ENCODE results near the gene MPDZ. TPM values are rescaled to one million over a fixed set of nuclear protein-coding genes. Genes with fewer than 3 reads are reported as not detected.

Gene MPDZ
- total and polyA plus RNA-seq, 2 experiments from 2014 or later = 33.0 to 43.1 TPM

DNA sequence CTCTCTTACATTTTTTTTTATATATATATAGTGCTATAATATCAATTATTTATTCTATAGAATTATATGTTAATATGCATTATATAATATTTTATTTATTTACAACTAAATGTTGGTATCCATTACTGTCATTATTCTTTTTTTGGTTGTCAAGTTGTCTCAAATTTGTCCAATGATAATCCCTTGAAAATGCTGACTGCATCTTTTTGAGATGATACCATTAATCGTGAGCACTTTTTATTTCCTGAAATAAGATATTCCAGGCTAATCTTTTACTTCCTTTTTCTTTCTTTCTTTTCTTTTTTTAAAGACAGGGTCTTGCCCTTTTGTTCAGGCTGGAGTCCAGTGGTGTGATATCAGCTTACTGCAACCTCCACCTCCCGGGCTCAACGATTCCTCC lies 12.7 kb upstream of the MPDZ start (continued):
- TF ChIP-seq, protein P1, sequence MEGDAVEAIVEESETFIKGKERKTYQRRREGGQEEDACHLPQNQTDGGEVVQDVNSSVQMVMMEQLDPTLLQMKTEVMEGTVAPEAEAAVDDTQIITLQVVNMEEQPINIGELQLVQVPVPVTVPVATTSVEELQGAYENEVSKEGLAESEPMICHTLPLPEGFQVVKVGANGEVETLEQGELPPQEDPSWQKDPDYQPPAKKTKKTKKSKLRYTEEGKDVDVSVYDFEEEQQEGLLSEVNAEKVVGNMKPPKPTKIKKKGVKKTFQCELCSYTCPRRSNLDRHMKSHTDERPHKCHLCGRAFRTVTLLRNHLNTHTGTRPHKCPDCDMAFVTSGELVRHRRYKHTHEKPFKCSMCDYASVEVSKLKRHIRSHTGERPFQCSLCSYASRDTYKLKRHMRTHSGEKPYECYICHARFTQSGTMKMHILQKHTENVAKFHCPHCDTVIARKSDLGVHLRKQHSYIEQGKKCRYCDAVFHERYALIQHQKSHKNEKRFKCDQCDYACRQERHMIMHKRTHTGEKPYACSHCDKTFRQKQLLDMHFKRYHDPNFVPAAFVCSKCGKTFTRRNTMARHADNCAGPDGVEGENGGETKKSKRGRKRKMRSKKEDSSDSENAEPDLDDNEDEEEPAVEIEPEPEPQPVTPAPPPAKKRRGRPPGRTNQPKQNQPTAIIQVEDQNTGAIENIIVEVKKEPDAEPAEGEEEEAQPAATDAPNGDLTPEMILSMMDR (conservative IDR thresholded peaks at IDR 0.05; ENCODE audit: low read depth in 2 of 2) = no peak

DNA sequence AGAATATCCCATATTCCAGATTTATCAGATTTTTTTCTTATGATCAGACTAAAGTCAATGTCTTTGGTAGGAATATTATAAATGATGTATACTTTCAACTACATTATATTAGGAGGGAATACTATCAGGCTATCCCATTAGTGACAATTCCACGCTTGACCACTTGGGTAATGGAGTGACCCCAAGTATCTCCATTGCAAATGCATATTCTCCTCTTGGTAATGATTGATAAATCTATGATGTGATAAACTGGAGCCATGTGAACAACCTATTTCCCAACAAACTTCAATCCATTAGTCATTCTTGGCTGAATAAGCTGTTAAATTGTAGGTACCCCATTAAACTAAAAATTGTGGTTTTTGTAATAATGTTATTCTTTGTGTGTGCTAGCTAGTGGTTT lies 12.2 kb upstream of the MPDZ start:
- H3K4me1 ChIP-seq (ENCODE audit: insufficient read depth) = no peaks in the 10 kb centered on the region
- H3K27me3 Mint-ChIP-seq (ENCODE audit: insufficient read depth, low read depth, poor library complexity) = no peaks in the 10 kb centered on the region
- TF ChIP-seq ZNF114 (CRISPR knock-in tag; IDR thresholded peaks at IDR 0.05) = no peak
- TF ChIP-seq, protein P1 (conservative IDR thresholded peaks at IDR 0.05; ENCODE audit: low read depth in 2 of 2) = peak in 1 of 2 experiments; percentile 53; a peak in 2 of 4 replicates

DNA sequence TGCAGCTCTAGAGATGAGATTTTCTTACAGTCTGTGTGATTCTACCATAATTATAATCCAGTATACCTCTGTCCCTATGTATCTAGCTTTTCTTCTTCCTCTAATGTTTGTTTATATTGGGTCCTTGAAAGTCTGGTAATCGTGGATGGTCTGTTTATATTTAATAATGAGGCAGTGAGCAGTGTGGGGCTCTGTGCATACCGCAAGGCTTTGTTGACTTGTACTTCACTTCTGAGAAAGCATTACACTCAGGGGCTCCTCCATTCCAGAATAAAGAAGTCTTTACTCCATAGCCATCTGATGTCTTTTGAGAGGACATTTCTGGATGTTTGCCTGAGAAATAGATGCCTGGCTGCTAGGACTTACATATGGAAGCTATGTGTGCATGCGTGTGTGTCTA lies 4.5 kb upstream of the MPDZ start:
- Mint-ChIP-seq H3K4me3 (no peak overlapping the region), H3K4me1 (peaks cover 2% of the 10 kb centered on the region), H3K27me3 (ENCODE audit: insufficient read depth, low read depth, poor library complexity) (no peaks in the 10 kb centered on the region), H3K27ac (no peak overlapping the region), H3K9me3 (no peaks in the 10 kb centered on the region), H3K36me3 (ENCODE audit: low read depth) (no peaks in the 10 kb centered on the region)
- H4K20me1 ChIP-seq (replicated peaks; ENCODE audit: insufficient read depth) = no peaks in the 10 kb centered on the region
- H2AFZ ChIP-seq = no peak overlapping the region
- DNase-seq (ENCODE audit: low spot score) (no peak), ATAC-seq (no peak)
- no peaks in the 10 kb centered on the region for H3F3A ChIP-seq (replicated peaks; ENCODE audit: low read depth)
- no peaks in the 10 kb centered on the region for H3K9me2 ChIP-seq (ENCODE audit: insufficient read depth)
- H3K36me3 ChIP-seq (ENCODE audit: insufficient read depth) = no peaks in the 10 kb centered on the region
- H3K27me3 ChIP-seq (ENCODE audit: insufficient read depth) = no peaks in the 10 kb centered on the region
- no peaks in the 10 kb centered on the region for H3K79me2 ChIP-seq (replicated peaks; ENCODE audit: insufficient read depth)
- peaks cover 9% of the 10 kb centered on the region; the same call in 1 of the 2 replicates for H3K4me1 ChIP-seq (ENCODE audit: insufficient read depth)
- H3K4me2 ChIP-seq = no peak overlapping the region
- no peak overlapping the region for H3K4me3 ChIP-seq
- no peak overlapping the region for H3K27ac ChIP-seq (ENCODE audit: low read depth)
- no peak for TF ChIP-seq ZNF331 (CRISPR knock-in tag; IDR thresholded peaks at IDR 0.05; ENCODE audit: low read depth)
- no peak for TF ChIP-seq EZH2 (IDR thresholded peaks at IDR 0.05; ENCODE audit: low read depth, unreplicated experiment)
- TF ChIP-seq CREB1 (CRISPR knock-in tag; IDR thresholded peaks at IDR 0.05; ENCODE audit: low read depth) = no peak
- TF ChIP-seq STAT1 (IDR thresholded peaks at IDR 0.05; ENCODE audit: unreplicated experiment) = no peak
- no peak for TF ChIP-seq EZH2phosphoT487 (IDR thresholded peaks at IDR 0.05; ENCODE audit: unreplicated experiment)
- TF ChIP-seq NANOG (IDR thresholded peaks at IDR 0.05; ENCODE audit: borderline replicate concordance) = no peak
- no peak for TF ChIP-seq JUNB (IDR thresholded peaks at IDR 0.05; ENCODE audit: unreplicated experiment)
- TF ChIP-seq, protein P2, sequence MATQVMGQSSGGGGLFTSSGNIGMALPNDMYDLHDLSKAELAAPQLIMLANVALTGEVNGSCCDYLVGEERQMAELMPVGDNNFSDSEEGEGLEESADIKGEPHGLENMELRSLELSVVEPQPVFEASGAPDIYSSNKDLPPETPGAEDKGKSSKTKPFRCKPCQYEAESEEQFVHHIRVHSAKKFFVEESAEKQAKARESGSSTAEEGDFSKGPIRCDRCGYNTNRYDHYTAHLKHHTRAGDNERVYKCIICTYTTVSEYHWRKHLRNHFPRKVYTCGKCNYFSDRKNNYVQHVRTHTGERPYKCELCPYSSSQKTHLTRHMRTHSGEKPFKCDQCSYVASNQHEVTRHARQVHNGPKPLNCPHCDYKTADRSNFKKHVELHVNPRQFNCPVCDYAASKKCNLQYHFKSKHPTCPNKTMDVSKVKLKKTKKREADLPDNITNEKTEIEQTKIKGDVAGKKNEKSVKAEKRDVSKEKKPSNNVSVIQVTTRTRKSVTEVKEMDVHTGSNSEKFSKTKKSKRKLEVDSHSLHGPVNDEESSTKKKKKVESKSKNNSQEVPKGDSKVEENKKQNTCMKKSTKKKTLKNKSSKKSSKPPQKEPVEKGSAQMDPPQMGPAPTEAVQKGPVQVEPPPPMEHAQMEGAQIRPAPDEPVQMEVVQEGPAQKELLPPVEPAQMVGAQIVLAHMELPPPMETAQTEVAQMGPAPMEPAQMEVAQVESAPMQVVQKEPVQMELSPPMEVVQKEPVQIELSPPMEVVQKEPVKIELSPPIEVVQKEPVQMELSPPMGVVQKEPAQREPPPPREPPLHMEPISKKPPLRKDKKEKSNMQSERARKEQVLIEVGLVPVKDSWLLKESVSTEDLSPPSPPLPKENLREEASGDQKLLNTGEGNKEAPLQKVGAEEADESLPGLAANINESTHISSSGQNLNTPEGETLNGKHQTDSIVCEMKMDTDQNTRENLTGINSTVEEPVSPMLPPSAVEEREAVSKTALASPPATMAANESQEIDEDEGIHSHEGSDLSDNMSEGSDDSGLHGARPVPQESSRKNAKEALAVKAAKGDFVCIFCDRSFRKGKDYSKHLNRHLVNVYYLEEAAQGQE (IDR thresholded peaks at IDR 0.05; ENCODE audit: unreplicated experiment) = no peak
- no peak for TF ChIP-seq ZNF114 (CRISPR knock-in tag; IDR thresholded peaks at IDR 0.05)
- TF ChIP-seq, protein P3, sequence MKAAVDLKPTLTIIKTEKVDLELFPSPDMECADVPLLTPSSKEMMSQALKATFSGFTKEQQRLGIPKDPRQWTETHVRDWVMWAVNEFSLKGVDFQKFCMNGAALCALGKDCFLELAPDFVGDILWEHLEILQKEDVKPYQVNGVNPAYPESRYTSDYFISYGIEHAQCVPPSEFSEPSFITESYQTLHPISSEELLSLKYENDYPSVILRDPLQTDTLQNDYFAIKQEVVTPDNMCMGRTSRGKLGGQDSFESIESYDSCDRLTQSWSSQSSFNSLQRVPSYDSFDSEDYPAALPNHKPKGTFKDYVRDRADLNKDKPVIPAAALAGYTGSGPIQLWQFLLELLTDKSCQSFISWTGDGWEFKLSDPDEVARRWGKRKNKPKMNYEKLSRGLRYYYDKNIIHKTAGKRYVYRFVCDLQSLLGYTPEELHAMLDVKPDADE (IDR thresholded peaks at IDR 0.05) = no peak

More for the DNA sequence above, 12.2 kb upstream of the MPDZ start:
- Histone ChIP-seq H3K27me3 (ENCODE audit: insufficient read depth) (no peaks in the 10 kb centered on the region), H4K20me1 (replicated peaks; ENCODE audit: insufficient read depth) (no peaks in the 10 kb centered on the region), H3K36me3 (ENCODE audit: insufficient read depth) (no peaks in the 10 kb centered on the region), H3K9me2 (ENCODE audit: insufficient read depth) (no peaks in the 10 kb centered on the region), H3F3A (replicated peaks; ENCODE audit: low read depth) (no peaks in the 10 kb centered on the region), H3K79me2 (replicated peaks; ENCODE audit: insufficient read depth) (no peaks in the 10 kb centered on the region), H3K4me3 (no peak overlapping the region), H3K27ac (ENCODE audit: low read depth) (no peak overlapping the region), H3K4me2 (no peak overlapping the region), H2AFZ (no peak overlapping the region)
- peaks cover 6% of the 10 kb centered on the region; the same call in 2 of the 3 replicates for H3K9me3 Mint-ChIP-seq
- H3K27ac Mint-ChIP-seq = no peak overlapping the region
- no peak overlapping the region for H3K4me3 Mint-ChIP-seq
- DNase-seq (ENCODE audit: low spot score) (peak; percentile 28), ATAC-seq (no peak)
- no peaks in the 10 kb centered on the region for H3K4me1 Mint-ChIP-seq
- peaks cover 3% of the 10 kb centered on the region; the same call in 2 of the 3 replicates for H3K36me3 Mint-ChIP-seq (ENCODE audit: low read depth)

Measured in GM23338 (cell line).